ENCODE measurements around the gene DGLUCY. TPM values are rescaled to one million over a fixed set of nuclear protein-coding genes. Genes with fewer than 3 reads are reported as not detected.
"Not testable (repeated sequence)": the region's sequence is repeated elsewhere in the genome, so short reads cannot be mapped to it uniquely, and the experiment has no call there.

The DGLUCY gene
- total RNA-seq, 1 donor = 39.7 TPM

DNA sequence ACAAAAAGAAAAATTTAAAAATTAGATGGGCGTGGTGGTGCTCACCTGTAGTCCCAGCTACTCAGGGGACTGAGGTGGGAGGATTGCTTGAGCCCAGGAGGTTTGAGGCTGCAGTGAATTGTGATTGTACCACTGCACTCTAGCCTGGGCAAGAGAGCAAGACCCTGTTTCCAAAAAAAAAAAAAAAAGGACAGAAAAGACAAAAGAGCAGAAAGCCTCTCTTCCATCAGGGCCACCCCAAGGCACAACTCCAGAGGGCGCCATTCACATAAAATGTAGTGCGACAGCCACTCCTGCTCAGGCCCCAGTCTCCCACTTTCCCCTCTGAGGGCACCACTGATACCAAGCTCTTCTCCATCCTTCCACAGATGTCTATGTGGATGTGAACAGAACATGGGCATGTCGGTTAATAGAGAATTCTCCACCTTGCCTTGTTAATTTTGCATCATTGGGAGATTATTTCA lies 41.8 kb downstream of the DGLUCY start:
- no peak overlapping the region for H3K4me3 ChIP-seq (ENCODE audit: low read depth, low read length)
- DNase-seq (ENCODE audit: low read depth) = no peak
- TF ChIP-seq, protein P1, sequence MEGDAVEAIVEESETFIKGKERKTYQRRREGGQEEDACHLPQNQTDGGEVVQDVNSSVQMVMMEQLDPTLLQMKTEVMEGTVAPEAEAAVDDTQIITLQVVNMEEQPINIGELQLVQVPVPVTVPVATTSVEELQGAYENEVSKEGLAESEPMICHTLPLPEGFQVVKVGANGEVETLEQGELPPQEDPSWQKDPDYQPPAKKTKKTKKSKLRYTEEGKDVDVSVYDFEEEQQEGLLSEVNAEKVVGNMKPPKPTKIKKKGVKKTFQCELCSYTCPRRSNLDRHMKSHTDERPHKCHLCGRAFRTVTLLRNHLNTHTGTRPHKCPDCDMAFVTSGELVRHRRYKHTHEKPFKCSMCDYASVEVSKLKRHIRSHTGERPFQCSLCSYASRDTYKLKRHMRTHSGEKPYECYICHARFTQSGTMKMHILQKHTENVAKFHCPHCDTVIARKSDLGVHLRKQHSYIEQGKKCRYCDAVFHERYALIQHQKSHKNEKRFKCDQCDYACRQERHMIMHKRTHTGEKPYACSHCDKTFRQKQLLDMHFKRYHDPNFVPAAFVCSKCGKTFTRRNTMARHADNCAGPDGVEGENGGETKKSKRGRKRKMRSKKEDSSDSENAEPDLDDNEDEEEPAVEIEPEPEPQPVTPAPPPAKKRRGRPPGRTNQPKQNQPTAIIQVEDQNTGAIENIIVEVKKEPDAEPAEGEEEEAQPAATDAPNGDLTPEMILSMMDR (IDR thresholded peaks at IDR 0.05; ENCODE audit: insufficient read depth, low read depth, low read length) = no peak

DNA sequence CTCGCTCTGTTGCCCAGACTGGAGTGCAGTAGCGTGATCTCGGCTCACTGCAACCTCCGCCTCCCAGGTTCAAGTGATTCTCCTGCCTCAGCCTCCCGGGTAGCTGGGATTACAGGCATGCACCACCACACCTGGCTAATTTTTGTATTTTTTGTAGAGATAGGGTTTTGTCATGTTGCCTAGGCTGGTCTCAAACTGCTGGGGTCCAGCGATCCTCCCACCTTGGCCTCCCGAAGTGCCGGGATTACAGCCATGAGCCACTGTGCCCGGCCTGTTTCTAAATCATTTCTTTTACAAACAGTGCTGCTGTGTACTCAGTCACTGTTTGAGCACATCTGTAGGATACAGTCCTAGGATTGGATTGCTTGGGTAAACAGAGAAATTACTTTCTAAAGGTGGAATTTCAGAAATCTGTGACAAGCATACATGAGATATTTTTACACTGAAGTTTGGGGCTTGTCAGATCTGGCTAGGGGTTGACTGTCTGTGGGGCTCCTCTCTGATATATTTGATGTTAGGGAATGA lies 42.3 kb downstream of the DGLUCY start:
- H3K4me3 ChIP-seq (ENCODE audit: low read depth, low read length); DNase-seq (ENCODE audit: low read depth): not testable (repeated sequence)

- H3K4me3 ChIP-seq (ENCODE audit: low read depth, low read length); DNase-seq (ENCODE audit: low read depth): not testable (repeated sequence)
These were observed 43.0 kb downstream of the DGLUCY start for GRCh38 chr14:91156877-91157276.

GRCh38 chr14:91158091-91158790 lies 44.4 kb downstream of the DGLUCY start:
- TF ChIP-seq, protein P1 (IDR thresholded peaks at IDR 0.05; ENCODE audit: insufficient read depth, low read depth, low read length) = no peak
- DNase-seq (ENCODE audit: low read depth) = no peak
- H3K4me3 ChIP-seq (ENCODE audit: low read depth, low read length) = no peak overlapping the region

- no peak for DNase-seq (ENCODE audit: low read depth)
- no peak overlapping the region for H3K4me3 ChIP-seq (ENCODE audit: low read depth, low read length)
- TF ChIP-seq, protein P1 (IDR thresholded peaks at IDR 0.05; ENCODE audit: insufficient read depth, low read depth, low read length) = no peak
These were observed 45.3 kb downstream of the DGLUCY start for GRCh38 chr14:91159182-91159581.

GRCh38 chr14:91159906-91160305 lies 46.0 kb downstream of the DGLUCY start:
- no peak overlapping the region for H3K4me3 ChIP-seq (ENCODE audit: low read depth, low read length)
- no peak for DNase-seq (ENCODE audit: low read depth)
- TF ChIP-seq, protein P1 (IDR thresholded peaks at IDR 0.05; ENCODE audit: insufficient read depth, low read depth, low read length) = no peak

DNA sequence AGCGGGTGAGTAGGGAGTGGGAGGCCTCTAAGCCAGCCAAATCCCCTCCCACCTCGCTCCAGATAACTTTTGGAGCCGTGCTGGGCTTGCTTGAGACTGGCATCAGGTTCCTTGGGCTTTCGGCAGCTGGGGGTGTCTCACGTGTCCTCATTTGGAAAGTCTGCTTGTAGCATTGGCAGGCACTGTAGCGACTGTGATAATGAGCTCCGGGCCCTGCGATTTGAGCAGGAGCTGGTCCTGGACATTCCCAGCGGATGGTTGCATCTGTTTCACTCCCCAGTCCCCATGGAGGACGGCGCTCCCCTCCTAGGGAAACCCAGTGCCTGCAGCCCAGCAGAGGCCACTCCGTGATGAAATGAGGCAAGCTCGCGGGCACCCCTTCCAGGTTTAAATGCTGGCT lies 49.4 kb downstream of the DGLUCY start:
- TF ChIP-seq, protein P1 (IDR thresholded peaks at IDR 0.05; ENCODE audit: insufficient read depth, low read depth, low read length) = no peak
- no peak overlapping the region for H3K4me3 ChIP-seq (ENCODE audit: low read depth, low read length)
- DNase-seq (ENCODE audit: low read depth) = no peak

GRCh38 chr14:91164676-91165075 lies 50.8 kb downstream of the DGLUCY start:
- H3K4me3 ChIP-seq (ENCODE audit: low read depth, low read length) = no peak overlapping the region
- TF ChIP-seq, protein P1 (IDR thresholded peaks at IDR 0.05; ENCODE audit: insufficient read depth, low read depth, low read length) = no peak
- DNase-seq (ENCODE audit: low read depth) = no peak
